GM19395 (cell line): ENCODE data around the gene ZFYVE1.
A peak's percentile ranks its signal among the peaks of the same experiment; 100 is the strongest.
"Not testable (repeated sequence)": the region's sequence is repeated elsewhere in the genome, so short reads cannot be mapped to it uniquely, and the experiment has no call there.

ENCODE experiments used
- ATAC-seq: cut with Tn5 transposase; IDR thresholded peaks from one replicate; pipeline ENCODE4 v1.9.1; 2021; ENCODE audit warnings: mild to moderate bottlenecking, moderate library complexity; ENCODE audit not compliant: unreplicated experiment

The ZFYVE1 gene

DNA sequence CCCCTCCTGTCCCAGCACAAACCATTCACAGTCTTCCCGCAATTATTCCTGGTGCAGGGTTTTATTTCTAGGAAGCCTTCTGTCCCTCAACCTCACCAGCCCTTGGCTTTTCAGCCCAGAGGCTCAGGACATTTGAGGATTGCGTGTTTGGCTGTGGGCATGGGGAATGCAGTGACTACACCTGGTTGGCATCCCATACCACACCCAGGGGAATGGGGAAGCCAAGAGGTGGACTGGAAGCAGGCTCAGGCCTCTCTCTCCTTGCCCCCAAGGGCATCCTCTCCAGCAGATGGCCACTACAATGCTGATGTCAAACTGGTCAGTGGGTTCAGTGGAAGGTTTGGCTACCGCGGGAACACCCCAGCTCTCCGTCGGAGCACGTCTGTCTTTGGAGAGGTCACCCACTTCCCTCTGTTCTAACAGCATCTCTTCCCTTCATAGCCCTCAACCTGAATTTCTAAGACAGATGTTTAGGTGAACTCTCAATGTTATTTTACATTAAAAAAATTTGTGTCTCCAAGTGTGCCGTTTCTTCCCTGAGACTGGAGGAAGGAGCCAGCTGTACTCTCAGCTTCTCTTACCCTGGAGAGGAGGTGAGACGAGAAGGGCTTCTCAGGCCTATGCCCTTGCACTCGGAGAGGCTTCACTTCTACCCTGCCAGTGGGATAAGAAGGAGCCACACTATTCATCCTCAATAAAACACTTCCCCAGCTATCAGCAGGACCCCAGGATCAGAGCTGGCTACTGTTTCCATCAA, 65.1 kb downstream of the ZFYVE1 start:
- ATAC-seq: no peak

DNA sequence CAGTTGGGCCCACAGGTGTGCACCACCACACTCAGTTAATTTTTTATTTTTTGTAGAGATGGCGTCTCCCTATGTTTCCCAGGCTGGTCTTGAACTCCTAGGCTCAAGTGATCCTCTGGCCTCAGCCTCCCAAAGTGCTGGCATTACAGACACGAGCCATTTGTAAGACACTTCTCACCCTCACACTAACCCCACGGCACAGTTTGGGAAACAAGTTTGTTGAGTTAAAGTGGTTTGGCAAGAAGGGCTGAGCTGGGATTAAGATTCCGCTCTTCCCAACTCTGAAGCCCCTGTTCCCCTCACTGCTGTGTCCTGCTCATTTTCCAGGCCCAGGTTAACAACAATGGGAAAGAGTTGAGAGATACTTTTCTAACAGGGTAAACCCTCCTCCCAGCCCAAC, 65.9 kb downstream of the ZFYVE1 start:
- ATAC-seq: not testable (repeated sequence)

DNA sequence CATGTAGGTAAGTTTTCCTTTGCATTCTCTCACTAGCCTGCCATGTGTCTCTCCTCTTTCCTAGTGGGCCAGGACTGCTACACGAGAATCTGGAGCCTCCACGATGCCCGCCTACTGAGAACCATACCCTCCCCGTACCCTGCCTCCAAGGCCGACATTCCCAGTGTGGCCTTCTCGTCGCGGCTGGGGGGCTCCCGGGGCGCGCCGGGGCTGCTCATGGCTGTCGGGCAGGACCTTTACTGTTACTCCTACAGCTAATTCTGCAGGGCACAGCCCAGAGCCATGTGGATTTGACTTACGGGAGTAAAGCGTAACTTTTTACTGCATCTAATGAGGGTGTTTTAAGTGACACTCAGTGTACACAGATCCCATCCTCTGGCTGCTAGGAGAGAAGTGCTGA, 68.4 kb downstream of the ZFYVE1 start:
- no peak for ATAC-seq

DNA sequence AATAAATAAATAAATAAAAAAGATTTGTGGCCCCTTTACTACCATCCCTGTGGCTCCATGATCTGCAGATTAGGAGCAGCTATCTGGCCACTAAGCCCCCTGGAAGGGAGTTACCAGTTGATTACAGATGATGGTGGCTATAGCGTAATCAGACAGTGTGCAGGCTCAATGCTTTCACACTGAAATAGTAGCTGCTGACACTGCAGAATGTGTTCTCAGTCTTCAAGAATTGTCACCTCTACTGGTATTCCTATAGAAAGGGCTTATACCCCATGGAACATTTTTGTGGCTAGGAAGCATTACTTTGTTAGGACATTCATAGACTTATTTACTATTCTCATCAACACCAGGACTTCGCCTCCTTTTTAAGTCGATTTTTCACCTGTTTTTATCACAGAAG, 69.7 kb downstream of the ZFYVE1 start:
- no peak for ATAC-seq

DNA sequence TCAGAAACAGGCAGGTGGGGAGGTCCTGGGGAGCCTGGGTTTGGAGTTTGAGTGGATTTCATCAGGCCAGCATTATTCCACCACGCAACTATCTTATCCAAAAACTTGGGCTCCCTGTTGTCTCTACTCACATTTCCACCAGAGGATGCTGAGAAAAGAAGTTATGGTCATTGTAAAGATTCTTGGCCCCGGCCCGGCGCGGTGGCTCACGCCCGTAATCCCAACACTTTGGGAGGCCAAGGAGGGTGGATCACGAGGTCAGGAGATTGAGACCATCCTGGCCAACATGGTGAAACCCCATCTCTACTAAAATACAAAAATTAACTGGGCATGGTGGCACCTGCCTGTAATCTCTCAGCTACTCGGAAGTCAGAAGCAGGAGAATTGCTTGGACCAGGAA, 70.2 kb downstream of the ZFYVE1 start:
- ATAC-seq: not testable (repeated sequence)

DNA sequence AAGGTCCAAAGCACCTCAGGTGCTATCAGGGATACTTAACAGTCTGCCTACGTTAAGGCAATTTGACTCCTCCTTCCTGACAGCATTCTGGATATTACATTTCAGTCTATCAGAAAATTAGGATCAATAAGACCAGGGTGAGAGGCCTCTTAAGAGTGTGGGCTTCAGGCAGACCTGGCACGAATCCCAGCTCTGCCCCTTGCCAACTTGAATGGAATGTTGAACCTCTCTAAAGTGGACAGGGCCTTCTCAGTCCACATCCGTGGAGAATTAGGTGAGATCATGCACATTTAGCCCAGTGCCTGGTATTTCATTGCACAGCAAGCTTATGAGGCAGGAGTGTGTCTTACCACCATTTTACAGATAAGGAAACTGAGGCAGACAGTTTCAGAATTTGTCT, 74.7 kb downstream of the ZFYVE1 start:
- no peak for ATAC-seq

DNA sequence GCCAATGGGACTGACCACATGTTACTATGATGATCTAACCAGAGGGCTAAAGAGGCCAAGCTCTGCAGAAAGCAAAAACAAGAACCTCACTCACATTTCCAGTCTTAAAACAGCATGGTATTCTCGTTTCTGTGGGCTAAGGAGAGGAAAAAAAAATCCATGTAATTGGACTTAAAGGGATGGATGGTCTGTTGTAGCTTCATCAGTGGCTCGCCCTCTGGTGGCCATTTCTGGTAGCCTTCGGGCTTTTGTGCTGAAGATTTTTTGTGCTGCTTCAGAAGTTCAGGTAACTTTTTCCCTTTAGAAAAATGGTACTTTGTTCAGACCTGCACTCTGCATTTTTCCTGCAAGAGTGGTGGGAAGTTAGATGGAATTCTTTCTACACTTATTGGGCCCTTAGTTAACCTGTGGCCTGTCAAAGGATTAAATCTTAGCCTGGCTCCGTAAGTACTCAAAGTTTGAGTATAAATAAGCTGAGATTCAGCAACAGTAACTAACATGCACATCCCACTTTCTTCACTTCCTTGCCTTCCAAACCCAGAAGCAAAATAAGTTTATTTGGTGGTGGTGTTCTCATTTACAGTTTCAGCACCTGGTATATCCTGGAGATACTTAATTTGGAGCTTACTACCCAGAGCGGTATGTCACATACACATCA, 78.3 kb downstream of the ZFYVE1 start:
- no peak for ATAC-seq

DNA sequence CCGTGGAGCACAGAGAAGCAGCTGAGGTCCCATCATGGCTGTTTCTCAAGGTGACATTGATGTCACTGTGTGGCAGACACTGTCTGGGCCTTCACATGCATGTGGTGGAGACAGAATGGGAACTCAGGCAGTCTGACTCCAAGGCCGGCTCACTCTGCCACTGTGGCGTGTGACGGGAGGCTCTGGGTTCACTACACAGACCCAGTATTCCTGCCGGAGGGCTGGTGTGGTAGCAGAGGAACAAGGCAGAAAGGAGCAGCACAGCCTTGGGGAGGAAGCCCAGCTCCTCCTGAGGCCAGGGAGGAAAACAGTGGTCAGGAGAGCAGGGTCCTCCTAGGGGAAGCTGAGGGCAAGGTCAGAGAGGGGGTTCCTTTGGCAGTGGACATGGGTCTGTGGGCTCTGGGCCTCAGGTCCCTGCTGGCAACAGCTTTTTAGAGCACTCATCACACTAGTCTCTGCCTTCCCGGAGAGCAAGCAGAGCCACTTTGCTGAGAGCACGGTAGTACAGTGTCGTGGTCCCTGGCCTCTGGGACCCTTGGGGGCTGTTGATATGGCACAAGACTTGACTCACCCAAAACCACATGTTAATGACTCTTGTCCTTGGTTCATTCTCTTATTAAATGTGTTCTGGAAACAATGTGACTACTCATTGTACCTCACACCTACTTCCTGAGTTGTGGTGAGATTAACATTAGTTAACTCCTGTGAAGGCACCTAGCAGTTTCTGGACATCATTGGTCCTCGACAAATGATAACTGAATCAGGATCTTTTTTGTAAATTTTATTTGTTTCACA, 79.3 kb downstream of the ZFYVE1 start:
- ATAC-seq: no peak

DNA sequence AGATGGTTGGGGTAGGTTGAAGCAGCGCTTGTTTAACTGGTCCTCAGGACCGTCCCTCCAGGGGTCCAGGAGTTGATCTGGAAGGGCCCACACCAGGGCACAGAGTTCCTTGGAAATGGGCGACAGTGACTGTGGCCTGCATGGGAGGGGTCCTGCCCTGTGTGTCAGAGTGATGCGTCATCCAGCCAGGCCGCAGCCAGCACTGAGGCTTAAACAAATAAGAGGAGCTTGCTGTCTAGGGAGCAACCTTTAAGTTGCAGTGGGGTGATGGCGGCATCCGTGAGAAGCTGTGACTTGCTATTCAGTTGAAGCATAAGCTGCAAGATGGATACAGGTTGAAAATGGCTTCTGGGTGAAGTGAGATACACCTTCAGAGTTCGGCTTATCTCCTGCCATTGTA, 80.4 kb downstream of the ZFYVE1 start:
- no peak for ATAC-seq

DNA sequence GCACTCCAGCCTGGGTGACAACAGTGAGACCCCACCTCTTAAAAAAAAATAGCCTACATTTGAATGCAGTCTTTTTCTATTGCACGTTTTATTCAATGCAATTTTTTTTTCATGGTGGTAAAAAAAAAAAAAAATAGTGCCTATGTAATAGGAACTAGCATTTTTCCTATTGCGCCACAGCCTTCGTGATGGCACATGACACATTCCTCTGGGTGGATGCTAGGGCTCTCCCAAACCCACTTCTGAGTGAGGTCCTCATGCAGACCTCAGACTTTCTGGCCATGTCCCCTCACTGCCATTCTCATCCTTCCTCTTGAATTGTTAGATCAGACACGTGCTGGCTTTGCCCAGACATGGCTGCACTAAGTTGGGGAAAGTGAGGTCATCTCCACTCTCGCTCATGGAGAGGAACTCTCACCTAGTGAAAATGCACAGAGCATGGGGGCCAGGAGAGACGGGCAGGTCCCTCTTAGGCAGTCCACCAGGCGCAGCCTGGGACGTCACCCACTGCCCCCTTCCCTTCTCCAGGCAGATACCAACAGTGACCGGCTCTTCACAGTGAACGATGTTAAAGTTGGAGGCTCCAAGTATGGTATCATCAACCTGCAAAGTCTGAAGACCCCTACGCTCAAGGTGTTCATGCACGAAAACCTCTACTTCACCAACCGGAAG, 81.4 kb downstream of the ZFYVE1 start:
- ATAC-seq: no peak

DNA sequence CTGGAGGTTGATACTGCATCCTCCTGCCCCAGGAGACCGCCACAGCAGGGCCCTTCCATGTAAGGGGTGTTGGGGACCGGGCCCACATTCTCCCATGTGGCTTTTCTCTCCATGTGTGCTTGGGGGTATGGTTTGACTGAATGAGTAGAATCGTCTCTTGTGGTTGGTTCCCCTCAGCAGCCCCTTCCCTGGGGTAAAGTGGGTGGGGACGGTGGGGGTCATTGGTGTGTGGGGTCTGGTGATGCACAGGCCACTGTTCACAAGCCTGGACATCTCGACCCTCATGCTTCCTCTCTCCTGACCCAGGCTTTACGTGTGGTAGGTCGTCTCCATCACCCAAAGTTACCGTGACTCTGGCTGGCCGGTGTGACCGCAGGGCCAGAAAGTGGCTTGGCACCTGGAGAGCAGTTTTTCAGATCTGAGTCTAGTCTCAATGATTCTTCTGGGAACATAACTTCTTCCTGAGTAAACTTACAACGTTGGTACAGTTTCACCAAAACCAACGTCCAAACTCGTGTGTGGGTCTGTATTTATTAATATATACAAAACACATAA, 83.0 kb downstream of the ZFYVE1 start:
- ATAC-seq: no peak

DNA sequence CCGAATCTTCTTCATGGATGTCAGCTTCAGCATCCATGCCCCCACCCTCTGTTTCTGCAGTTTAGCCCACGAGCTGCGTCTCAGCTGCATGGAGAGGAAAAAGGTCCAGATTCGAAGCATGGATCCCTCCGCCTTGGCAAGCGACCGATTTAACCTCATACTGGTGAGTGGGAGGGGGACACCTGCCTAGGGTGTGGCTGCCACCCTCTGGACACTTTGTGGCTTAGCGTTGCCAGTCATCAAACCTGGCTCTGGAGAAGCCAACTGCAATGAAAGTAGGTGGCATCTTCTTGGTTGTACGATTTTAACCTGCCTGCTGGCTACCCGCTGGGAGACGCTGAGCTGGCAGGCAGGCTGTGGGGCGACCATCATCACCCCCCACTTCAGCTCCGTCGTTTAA, 84.0 kb downstream of the ZFYVE1 start:
- ATAC-seq: no peak

DNA sequence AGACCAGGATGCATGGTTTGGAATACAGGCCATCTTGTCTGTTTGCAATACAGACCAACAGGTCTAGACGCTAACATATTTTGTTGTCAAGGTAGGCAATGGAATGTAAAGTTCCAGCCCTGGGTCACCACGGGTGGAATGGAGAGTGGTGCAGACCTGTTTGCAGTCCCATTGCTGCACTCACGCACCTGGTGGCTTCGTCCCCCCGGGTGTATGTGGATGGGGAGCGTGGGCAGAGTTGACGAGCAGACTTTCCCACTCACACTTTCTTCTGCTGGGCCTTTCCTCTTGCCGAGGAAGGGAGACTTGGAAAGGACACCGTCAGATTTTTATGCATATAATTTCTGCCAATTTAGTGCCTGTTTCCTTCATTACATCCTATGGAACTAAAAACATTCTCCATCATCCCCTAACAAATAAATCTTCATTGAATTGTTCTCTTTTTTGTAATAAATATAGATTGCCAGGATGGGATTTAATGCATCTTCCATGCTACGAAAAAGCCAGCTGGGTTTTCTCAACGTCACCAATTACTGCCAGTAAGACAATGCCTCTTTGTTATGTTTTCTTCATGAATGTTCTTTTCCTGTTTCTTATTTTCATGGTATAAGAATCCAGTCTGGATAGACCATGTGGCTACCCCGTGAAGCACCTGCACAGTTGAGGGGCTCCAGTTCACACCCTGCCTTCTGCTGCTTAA, 85.5 kb downstream of the ZFYVE1 start:
- no peak for ATAC-seq

DNA sequence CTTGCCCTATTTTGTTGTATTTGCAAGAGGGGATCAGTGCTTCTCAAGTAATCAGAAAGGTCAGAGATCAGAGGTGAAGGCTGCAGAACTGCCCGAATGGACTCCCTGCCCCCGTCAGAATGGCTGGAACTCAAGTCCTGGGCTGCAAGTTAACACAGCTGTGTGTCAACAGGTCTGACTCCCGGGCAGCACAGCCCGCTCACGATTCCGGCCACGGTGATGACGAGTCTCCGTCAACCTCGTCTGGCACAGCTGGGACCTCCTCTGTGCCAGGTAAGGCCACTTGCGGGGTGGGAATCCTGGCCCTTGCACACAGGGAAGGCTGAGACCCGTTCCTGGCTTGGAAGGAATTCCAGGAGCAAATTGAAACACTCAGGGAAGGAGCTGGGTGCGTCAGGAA, 87.3 kb downstream of the ZFYVE1 start:
- no peak for ATAC-seq

DNA sequence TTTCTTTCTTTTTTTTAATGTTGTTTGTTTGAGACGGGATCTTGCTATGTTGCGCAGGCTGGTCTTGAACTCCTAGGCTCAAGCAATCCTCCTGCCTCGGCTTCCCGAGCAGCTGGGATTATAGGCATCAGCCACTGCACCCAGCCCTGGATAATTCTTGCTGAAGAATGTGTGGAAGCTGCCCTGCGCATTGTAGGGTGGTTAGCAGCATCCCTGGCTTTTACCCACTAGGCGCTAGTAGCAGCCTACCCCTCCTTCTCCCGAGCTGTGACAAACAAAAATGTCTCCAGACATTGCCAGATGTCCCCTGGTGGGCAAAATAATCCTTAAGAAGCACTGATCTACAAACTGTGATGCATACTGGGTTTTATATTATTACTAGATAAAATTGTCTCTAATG, 94.0 kb downstream of the ZFYVE1 start:
- no peak for ATAC-seq

DNA sequence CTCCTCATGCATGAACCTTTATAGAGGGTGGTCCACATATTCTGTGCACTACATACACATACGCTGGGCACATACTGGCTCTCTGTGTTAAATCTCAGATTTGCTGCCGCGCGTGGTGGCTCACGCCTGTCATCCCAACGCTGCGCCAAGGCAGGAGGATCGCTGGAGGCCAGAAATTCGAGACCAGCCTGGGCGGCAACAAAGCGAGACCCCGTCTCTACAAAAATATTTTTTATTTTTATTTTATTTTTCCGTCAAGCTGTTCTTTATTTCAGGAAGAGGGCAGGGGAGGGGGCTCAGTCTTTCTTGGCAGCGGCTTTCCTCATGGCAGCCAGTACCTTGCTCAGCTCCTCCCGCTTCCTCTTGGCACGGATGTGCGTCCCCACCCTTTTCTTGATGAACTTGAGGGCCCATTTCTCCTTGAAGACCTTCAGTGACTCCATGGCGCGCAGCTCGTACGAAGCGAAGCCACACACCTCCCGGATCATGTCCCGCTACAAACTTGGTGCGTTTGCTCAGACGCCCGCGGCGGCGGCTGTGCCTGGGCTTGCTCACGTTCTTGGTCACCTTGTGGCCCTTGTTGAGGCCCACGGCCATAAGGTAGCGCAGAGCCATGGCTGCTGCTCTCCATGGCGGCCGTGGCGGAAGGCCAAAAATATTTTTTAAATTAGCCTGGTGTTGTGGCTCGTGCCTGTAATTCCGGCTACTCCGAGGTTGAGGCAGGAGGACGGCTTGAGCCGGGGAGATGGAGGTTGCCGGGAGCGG, 97.4 kb downstream of the ZFYVE1 start:
- ATAC-seq: no peak

DNA sequence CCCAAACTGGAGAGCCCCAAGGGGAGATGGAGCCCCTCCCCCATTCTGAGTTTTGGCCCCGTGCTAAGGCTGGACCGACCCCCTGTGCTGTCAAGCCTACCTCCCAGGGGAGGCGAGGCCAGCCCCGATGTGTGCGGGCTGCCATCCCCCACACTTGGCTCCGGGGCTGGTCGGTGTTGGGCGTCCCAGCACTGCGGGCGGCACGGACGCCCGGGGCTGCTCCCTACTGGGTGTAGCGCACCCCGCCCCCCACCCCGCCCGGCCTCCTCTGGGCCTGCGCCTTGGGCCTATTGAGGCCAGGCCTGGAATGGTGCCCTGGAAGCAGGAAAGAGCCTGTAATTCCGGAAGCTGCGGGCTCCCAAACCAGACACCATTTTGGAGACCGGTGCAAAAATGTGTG, 98.0 kb downstream of the ZFYVE1 start:
- no peak for ATAC-seq

DNA sequence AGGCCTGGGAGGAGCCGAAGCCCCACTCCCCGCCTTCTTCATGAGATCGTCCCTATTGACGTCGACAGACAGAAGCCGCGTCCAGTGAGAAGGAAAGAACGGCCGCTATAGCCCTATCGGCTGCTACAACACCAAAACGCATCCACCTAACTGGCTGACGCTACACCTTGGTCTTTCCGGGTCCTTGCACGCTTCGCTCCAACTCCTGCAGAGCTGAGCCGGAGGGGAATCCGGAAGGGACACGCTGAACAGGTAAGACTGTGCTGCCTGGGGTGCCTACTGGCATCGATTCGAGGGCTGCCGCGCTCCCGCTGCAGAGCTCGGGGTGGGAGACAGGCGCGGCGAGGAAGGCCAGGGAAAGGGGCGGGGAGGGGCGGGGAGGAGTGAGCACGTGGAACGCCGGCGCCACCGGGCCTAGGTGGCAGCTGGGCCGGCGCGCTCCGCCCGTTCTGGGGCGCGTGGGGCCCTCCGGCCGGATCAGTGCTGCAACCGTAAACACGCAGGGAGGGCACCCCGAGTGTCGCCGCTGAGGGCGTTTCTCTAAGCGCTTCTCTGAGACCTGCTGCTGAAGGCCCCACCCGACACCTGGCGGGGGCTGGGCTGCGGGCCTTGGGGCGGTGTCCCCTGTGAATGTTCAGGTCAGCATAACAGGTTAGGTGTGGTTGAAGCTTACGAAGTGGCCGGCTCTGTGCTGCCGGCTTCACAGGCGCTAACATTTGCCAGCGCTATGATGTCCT, 100.4 kb downstream of the ZFYVE1 start, which contains the start of gene DCAF4:
DCAF4 (plus strand) TSS at position 173 of the 737 bp plus-strand sequence. CDS start 11,515 bp downstream, outside the sequence.
- peak; percentile 99 for ATAC-seq

DNA sequence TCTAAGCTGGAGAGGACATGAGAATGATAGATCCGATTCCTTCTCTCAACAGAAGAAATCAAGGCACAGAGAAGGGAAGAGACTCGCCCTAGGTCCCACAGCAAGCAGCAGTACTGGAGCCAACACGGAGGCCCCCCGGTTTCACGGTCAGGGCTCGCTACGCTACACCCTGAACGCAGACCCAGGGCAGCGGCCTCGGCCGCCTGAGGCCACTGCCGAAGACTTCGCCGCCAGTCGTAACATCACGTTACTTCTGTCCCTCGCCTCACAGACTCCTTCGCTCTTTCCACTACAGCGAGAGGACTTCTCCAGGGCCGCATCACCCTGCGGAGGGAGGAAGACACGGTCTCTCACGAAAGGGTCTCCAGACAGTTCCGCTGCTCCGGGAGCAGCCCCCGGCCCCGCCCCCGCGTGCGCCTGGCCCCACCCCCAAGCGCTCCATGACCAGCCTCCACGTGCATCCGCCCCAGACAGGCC, 101.1 kb downstream of the ZFYVE1 start:
- ATAC-seq: peak; percentile 34
